AG09309 (cell line): ENCODE measurements around the gene MGAT5.

Experiments used
- DNase-seq: peaks from one replicate; pipeline ENCODE4 v3.0.0-alpha.2; 2010; ENCODE audit warnings: low read depth
- H3K4me3 ChIP-seq: 2 replicates; pipeline ENCODE4 v1.5.1; 2011; ENCODE audit warnings: mild to moderate bottlenecking, low read depth, low read length, moderate library complexity; ENCODE audit not compliant: control insufficient read depth
- TF ChIP-seq, protein P1 (sequence below): IDR thresholded peaks from 2 replicates; pipeline ENCODE4 v1.5.1; 2011; ENCODE audit warnings: mild to moderate bottlenecking, low read depth, low read length, inconsistent platforms; ENCODE audit not compliant: insufficient read depth, control insufficient read depth; ENCODE audit errors: missing control alignments

Gene MGAT5

DNA sequence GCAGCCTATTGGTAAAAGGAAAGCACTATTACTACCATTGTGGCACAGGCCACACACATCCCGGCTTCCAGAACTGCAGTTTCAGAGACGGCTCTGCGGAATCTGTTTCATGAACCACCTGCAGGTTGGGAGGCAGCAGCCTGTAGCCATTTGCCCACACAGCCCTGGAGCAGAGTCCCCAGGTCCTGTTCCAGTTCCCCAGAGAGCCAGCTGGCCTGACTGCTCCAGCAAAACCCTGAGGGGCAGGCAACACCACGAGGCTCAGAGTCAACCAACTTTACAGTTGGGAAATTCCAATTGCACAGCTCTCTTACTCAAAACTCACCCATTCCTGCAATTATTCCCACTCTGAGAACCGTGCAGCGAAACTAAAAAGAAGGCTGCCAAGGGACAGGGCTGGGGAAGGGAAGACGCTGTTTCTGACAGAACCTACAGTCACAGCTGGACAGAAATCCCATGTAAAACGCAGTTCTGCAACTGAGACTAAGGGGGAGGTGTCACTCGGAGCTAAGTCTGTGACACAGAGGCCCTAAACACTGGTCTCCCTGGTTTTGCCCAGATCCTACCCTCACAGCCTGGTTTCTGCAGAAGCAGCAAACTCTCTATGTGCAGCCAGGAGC is 245.5 kb downstream of the MGAT5 start:
- DNase-seq = no peak
- TF ChIP-seq, protein P1, sequence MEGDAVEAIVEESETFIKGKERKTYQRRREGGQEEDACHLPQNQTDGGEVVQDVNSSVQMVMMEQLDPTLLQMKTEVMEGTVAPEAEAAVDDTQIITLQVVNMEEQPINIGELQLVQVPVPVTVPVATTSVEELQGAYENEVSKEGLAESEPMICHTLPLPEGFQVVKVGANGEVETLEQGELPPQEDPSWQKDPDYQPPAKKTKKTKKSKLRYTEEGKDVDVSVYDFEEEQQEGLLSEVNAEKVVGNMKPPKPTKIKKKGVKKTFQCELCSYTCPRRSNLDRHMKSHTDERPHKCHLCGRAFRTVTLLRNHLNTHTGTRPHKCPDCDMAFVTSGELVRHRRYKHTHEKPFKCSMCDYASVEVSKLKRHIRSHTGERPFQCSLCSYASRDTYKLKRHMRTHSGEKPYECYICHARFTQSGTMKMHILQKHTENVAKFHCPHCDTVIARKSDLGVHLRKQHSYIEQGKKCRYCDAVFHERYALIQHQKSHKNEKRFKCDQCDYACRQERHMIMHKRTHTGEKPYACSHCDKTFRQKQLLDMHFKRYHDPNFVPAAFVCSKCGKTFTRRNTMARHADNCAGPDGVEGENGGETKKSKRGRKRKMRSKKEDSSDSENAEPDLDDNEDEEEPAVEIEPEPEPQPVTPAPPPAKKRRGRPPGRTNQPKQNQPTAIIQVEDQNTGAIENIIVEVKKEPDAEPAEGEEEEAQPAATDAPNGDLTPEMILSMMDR = no peak
- no peak overlapping the region for H3K4me3 ChIP-seq

- H3K4me3 ChIP-seq = no peak overlapping the region
- no peak for DNase-seq
- TF ChIP-seq, protein P1 = no peak
These were observed 246.5 kb downstream of the MGAT5 start for GRCh38 chr2:134500211-134500935.

GRCh38 chr2:134501476-134502091 is 247.7 kb downstream of the MGAT5 start:
- TF ChIP-seq, protein P1 = no peak
- no peak for DNase-seq
- H3K4me3 ChIP-seq = no peak overlapping the region

DNA sequence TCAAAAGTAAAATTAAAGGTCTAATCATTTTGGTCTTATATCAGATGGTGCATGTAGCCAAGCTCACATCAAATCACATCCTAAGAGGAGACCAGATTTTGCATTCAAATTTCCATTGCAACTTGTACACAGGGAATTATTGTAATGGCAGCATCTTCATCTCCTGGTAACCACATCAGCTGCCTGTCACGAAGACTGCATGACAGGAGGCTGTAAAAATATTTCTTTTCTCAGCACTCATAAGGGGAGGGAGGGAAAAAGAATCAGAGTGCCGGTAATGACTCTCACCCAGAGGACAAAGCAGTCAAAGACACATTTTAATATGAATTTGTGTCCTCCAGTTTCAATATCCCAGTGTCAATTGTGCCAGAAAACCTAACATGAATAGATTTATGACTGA is 248.2 kb downstream of the MGAT5 start:
- TF ChIP-seq, protein P1 = no peak
- no peak for DNase-seq
- no peak overlapping the region for H3K4me3 ChIP-seq
